Measurements from ENCODE around the gene GFRA4. TPM values are rescaled to one million over a fixed set of nuclear protein-coding genes. Genes with fewer than 3 reads are reported as not detected.

Gene GFRA4
- total RNA-seq, 1 donor: not detected

GRCh38 chr20:3660262-3661059 lies 2.7 kb downstream of the GFRA4 start:
- no peak overlapping the region for H3K4me3 ChIP-seq (ENCODE audit: insufficient read depth, low read length)
- H4K20me1 ChIP-seq (ENCODE audit: insufficient read depth, low read length): no peaks in the 10 kb centered on the region
- H3K4me1 ChIP-seq (ENCODE audit: insufficient read depth, low read length): no peaks in the 10 kb centered on the region
- DNase-seq (ENCODE audit: insufficient read length, low spot score, missing footprints): peak; percentile 69
- TF ChIP-seq CTCF (IDR thresholded peaks at IDR 0.05; ENCODE audit: extremely low read depth, low read depth, low read length): no peak
- H3K27ac ChIP-seq (ENCODE audit: low read depth, low read length): no peak overlapping the region
- H3K27me3 ChIP-seq (ENCODE audit: insufficient read depth, low read length): peaks cover 29% of the 10 kb centered on the region
- H3K9me3 ChIP-seq (ENCODE audit: low read depth, low read length): no peaks in the 10 kb centered on the region
- no peak overlapping the region for H3K4me2 ChIP-seq (ENCODE audit: insufficient read depth, low read length)
- H2AFZ ChIP-seq (ENCODE audit: low read length): no peak overlapping the region
- H3K79me2 ChIP-seq (ENCODE audit: insufficient read depth, low read length): no peaks in the 10 kb centered on the region
- no peaks in the 10 kb centered on the region for H3K36me3 ChIP-seq (ENCODE audit: insufficient read depth, low read length)

- Histone ChIP-seq H4K20me1 (ENCODE audit: insufficient read depth, low read length) (no peaks in the 10 kb centered on the region), H3K36me3 (ENCODE audit: insufficient read depth, low read length) (no peaks in the 10 kb centered on the region), H3K4me2 (ENCODE audit: insufficient read depth, low read length) (no peak overlapping the region), H3K9me3 (ENCODE audit: low read depth, low read length) (peaks cover 3% of the 10 kb centered on the region), H3K27me3 (ENCODE audit: insufficient read depth, low read length) (peaks cover 29% of the 10 kb centered on the region), H3K79me2 (ENCODE audit: insufficient read depth, low read length) (no peaks in the 10 kb centered on the region), H2AFZ (ENCODE audit: low read length) (no peak overlapping the region), H3K27ac (ENCODE audit: low read depth, low read length) (no peak overlapping the region), H3K4me1 (ENCODE audit: insufficient read depth, low read length) (no peaks in the 10 kb centered on the region), H3K4me3 (ENCODE audit: insufficient read depth, low read length) (no peak overlapping the region)
- peak; percentile 76 for DNase-seq (ENCODE audit: insufficient read length, low spot score, missing footprints)
- peak; percentile 7 for TF ChIP-seq CTCF (IDR thresholded peaks at IDR 0.05; ENCODE audit: extremely low read depth, low read depth, low read length)
Observed at GRCh38 chr20:3659492-3660261, 3.5 kb downstream of the GFRA4 start.

- Histone ChIP-seq H3K4me1 (ENCODE audit: insufficient read depth, low read length) (no peaks in the 10 kb centered on the region), H3K4me3 (ENCODE audit: insufficient read depth, low read length) (no peak overlapping the region), H3K4me2 (ENCODE audit: insufficient read depth, low read length) (no peak overlapping the region), H4K20me1 (ENCODE audit: insufficient read depth, low read length) (no peaks in the 10 kb centered on the region), H3K36me3 (ENCODE audit: insufficient read depth, low read length) (no peaks in the 10 kb centered on the region), H3K27me3 (ENCODE audit: insufficient read depth, low read length) (peaks cover 29% of the 10 kb centered on the region), H3K9me3 (ENCODE audit: low read depth, low read length) (peaks cover 3% of the 10 kb centered on the region), H3K79me2 (ENCODE audit: insufficient read depth, low read length) (no peaks in the 10 kb centered on the region), H3K27ac (ENCODE audit: low read depth, low read length) (no peak overlapping the region), H2AFZ (ENCODE audit: low read length) (no peak overlapping the region)
- TF ChIP-seq CTCF (IDR thresholded peaks at IDR 0.05; ENCODE audit: extremely low read depth, low read depth, low read length): no peak
- peak; percentile 81 for DNase-seq (ENCODE audit: insufficient read length, low spot score, missing footprints)
Observed at GRCh38 chr20:3658716-3659491, 4.3 kb downstream of the GFRA4 start.
